HepG2 (cell line): ENCODE data around the gene RTEL1. TPM values are rescaled to one million over a fixed set of nuclear protein-coding genes. Genes with fewer than 3 reads are reported as not detected.

ENCODE experiments used
- ATF4 ChIP-seq, 2 experiments: fragments of 450-650 bp in 1 of 2; sonication (generic) in 1 of 2; formaldehyde crosslinking; IDR thresholded peaks; 2 replicates each; pipeline versions ENCODE4 v1.5.0 to v1.8.0; 2020 to 2022; ENCODE audit warnings: mild to moderate bottlenecking in 1 of 2, missing genetic modification reagents in 1 of 2
- ATRX ChIP-seq: sonication (generic); formaldehyde crosslinking; IDR thresholded peaks from 2 replicates; pipeline ENCODE4 v1.4.0; 2020; ENCODE audit warnings: missing genetic modification reagents, borderline replicate concordance
- CREM ChIP-seq, 2 experiments: sonication (generic) in 1 of 2; formaldehyde crosslinking in 1 of 2; IDR thresholded peaks; 2 replicates each; pipeline versions ENCODE4 v1.4.0 to v1.6.1; 2016 to 2020; ENCODE audit warnings: antibody characterized with exemption in 1 of 2, mild to moderate bottlenecking in 1 of 2, missing genetic modification reagents in 1 of 2
- E2F1 ChIP-seq: sonication (generic); formaldehyde crosslinking; IDR thresholded peaks from 2 replicates; pipeline ENCODE4 v1.5.0; 2020; ENCODE audit warnings: missing genetic modification reagents
- FOXJ3 ChIP-seq: sonication (generic); formaldehyde crosslinking; IDR thresholded peaks from 2 replicates; pipeline ENCODE4 v1.4.0; 2020; ENCODE audit warnings: missing genetic modification reagents, mild to moderate bottlenecking, borderline replicate concordance
- FOXM1 ChIP-seq: sonication (generic); formaldehyde crosslinking; IDR thresholded peaks from 2 replicates; pipeline ENCODE4 v1.5.0; 2020; ENCODE audit warnings: missing genetic modification reagents
- IKZF5 ChIP-seq: IDR thresholded peaks from 2 replicates; pipeline ENCODE4 v1.6.1; 2018; ENCODE audit warnings: missing genetic modification reagents, mild to moderate bottlenecking, missing compliant biosample characterization
- MAF1 ChIP-seq: sonication (generic); formaldehyde crosslinking; IDR thresholded peaks from 2 replicates; pipeline ENCODE4 v1.5.0; 2020; ENCODE audit warnings: missing genetic modification reagents, borderline replicate concordance
- MBNL3 ChIP-seq: fragments of 250-450 bp; sonication (Bioruptor Pico); conservative IDR thresholded peaks from 2 replicates; pipeline ENCODE4 v1.8.0; 2022; ENCODE audit warnings: mild to moderate bottlenecking, inconsistent platforms
- MXD1 ChIP-seq: sonication (generic); formaldehyde crosslinking; IDR thresholded peaks from 2 replicates; pipeline ENCODE4 v1.4.0; 2020; ENCODE audit warnings: mild to moderate bottlenecking, missing genetic modification reagents
- NFE2L1 ChIP-seq: sonication (generic); formaldehyde crosslinking; IDR thresholded peaks from 2 replicates; pipeline ENCODE4 v1.4.0; 2020; ENCODE audit warnings: missing genetic modification reagents, mild to moderate bottlenecking, borderline replicate concordance
- PRPF4 ChIP-seq: fragments of 200-400 bp; formaldehyde crosslinking; IDR thresholded peaks from 2 replicates; pipeline ENCODE4 v1.6.1; 2016; ENCODE audit warnings: low read length, low read depth; ENCODE audit not compliant: poor library complexity, severe bottlenecking
- SMYD3 ChIP-seq: sonication (generic); formaldehyde crosslinking; IDR thresholded peaks from 2 replicates; pipeline ENCODE4 v1.8.1; 2023; ENCODE audit warnings: mild to moderate bottlenecking, missing genetic modification reagents
- SRY ChIP-seq: sonication (generic); formaldehyde crosslinking; IDR thresholded peaks from 2 replicates; pipeline ENCODE4 v1.8.0; 2022; ENCODE audit warnings: mild to moderate bottlenecking, missing genetic modification reagents
- TEAD3 ChIP-seq: optimal IDR thresholded peaks from 2 replicates; pipeline ENCODE3; 2016; ENCODE audit warnings: borderline replicate concordance
- ZNF136 ChIP-seq: sonication (generic); formaldehyde crosslinking; IDR thresholded peaks from 2 replicates; pipeline ENCODE4 v1.8.1; 2022; ENCODE audit warnings: low read depth, mild to moderate bottlenecking, moderate library complexity, missing genetic modification reagents
- ZNF292 ChIP-seq: sonication (generic); formaldehyde crosslinking; IDR thresholded peaks from 2 replicates; pipeline ENCODE4 v1.8.1; 2022; ENCODE audit warnings: mild to moderate bottlenecking, low read depth, missing genetic modification reagents, borderline replicate concordance
- ZNF501 ChIP-seq: sonication (generic); formaldehyde crosslinking; IDR thresholded peaks from 2 replicates; pipeline ENCODE4 v1.5.1; 2020; ENCODE audit warnings: mild to moderate bottlenecking, moderate library complexity, missing genetic modification reagents
- ZNF652 ChIP-seq: IDR thresholded peaks from 2 replicates; pipeline ENCODE4 v1.6.1; 2016; ENCODE audit warnings: low read depth, borderline replicate concordance
- ZNF781 ChIP-seq: sonication (generic); formaldehyde crosslinking; IDR thresholded peaks from 2 replicates; pipeline ENCODE4 v1.5.1; 2020; ENCODE audit warnings: borderline replicate concordance, mild to moderate bottlenecking, missing genetic modification reagents; ENCODE audit errors: not compliant biosample characterization
- ZNF790 ChIP-seq: sonication (generic); formaldehyde crosslinking; IDR thresholded peaks from 2 replicates; pipeline ENCODE4 v1.8.0; 2022; ENCODE audit warnings: missing genetic modification reagents, mild to moderate bottlenecking, borderline replicate concordance
- ZSCAN20 ChIP-seq: sonication (generic); formaldehyde crosslinking; IDR thresholded peaks from 2 replicates; pipeline ENCODE4 v1.4.0; 2020; ENCODE audit warnings: missing genetic modification reagents, mild to moderate bottlenecking, borderline replicate concordance
- polyA plus RNA-seq, 8 experiments: library from polyadenylated mRNA; depleted of rRNA in 3 of 8; stranded (reverse) in 7 of 8; unstranded in 1 of 8; fragments of >200 nt; fragmentation: Illumina TruSeq in 4 of 8; extraction: Trizol in 4 of 8; gene quantifications; 2 replicates each; pipeline versions ENCODE4 v1.2.1 to v1.2.3, GENCODE V29; 2011 to 2016; ENCODE audit warnings: low read depth in 4 of 8, missing spikeins in 1 of 8, mixed read lengths in 1 of 8; ENCODE audit not compliant: insufficient read depth in 1 of 8
- total RNA-seq, 5 experiments: library from RNA; depleted of rRNA; stranded (reverse); fragments of >200 nt; fragmentation: Illumina TruSeq; extraction: Trizol; gene quantifications; 2 replicates each; pipeline ENCODE4 v1.2.3, GENCODE V29; 2016; ENCODE audit warnings: low read depth in 1 of 5
- TF ChIP-seq, protein P1 (sequence below): sonication (generic); formaldehyde crosslinking; IDR thresholded peaks from 2 replicates; pipeline ENCODE4 v1.8.0; 2022; ENCODE audit warnings: low read depth, missing genetic modification reagents
- TF ChIP-seq, protein P2 (sequence below): sonication (generic); formaldehyde crosslinking; IDR thresholded peaks from 2 replicates; pipeline ENCODE4 v1.5.0; 2020; ENCODE audit warnings: missing genetic modification reagents, mild to moderate bottlenecking, borderline replicate concordance

RTEL1 gene
- total and polyA plus RNA-seq, 2 of the 13 experiments (the other 11 are each of a cell fraction or from before 2014, with no cell fraction given): 21.8 to 36.4 TPM

- TF ChIP-seq FOXJ3 (no peak), NFE2L1 (0 out of 2 replicates have a peak, but pooled peaks have one; percentile 9), SMYD3 (CRISPR knock-in tag) (peak; percentile 77; the same call in 1 of the 2 replicates), ZNF292 (CRISPR knock-in tag) (no peak; the same call in 1 of the 2 replicates), SRY (CRISPR knock-in tag) (no peak; the same call in 1 of the 2 replicates), PRPF4 (no peak), TEAD3 (CRISPR knock-in tag) (no peak), ATRX (CRISPR knock-in tag) (peak; percentile 21; the same call in 1 of the 2 replicates), ZNF652 (CRISPR knock-in tag) (no peak), ZNF781 (CRISPR knock-in tag) (peak; percentile 51), ZNF501 (CRISPR knock-in tag) (no peak), MXD1 (no peak), CREM (IDR thresholded peaks at IDR 0.05) (no peak), CREM (CRISPR knock-in tag; IDR thresholded peaks at IDR 0.05) (no peak), IKZF5 (CRISPR knock-in tag) (no peak), E2F1 (CRISPR knock-in tag) (no peak), MBNL3 (CRISPR knock-in tag) (no peak), ZSCAN20 (no peak), ATF4 (CRISPR knock-in tag; IDR thresholded peaks at IDR 0.05) (no peak), MAF1 (CRISPR knock-in tag) (no peak), ZNF790 (peak; percentile 92; the same call in 1 of the 2 replicates), ZNF136 (CRISPR knock-in tag) (no peak; the same call in 1 of the 2 replicates), FOXM1 (no peak)
- TF ChIP-seq, protein P1, sequence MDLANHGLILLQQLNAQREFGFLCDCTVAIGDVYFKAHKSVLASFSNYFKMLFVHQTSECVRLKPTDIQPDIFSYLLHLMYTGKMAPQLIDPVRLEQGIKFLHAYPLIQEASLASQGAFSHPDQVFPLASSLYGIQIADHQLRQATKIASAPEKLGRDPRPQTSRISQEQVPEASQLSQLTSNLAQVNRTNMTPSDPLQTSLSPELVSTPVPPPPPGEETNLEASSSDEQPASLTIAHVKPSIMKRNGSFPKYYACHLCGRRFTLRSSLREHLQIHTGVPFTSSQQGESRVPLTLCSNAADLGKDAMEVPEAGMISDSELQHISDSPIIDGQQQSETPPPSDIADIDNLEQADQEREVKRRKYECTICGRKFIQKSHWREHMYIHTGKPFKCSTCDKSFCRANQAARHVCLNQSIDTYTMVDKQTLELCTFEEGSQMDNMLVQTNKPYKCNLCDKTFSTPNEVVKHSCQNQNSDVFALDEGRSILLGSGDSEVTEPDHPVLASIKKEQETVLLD (CRISPR knock-in tag): no peak
- TF ChIP-seq, protein P2, sequence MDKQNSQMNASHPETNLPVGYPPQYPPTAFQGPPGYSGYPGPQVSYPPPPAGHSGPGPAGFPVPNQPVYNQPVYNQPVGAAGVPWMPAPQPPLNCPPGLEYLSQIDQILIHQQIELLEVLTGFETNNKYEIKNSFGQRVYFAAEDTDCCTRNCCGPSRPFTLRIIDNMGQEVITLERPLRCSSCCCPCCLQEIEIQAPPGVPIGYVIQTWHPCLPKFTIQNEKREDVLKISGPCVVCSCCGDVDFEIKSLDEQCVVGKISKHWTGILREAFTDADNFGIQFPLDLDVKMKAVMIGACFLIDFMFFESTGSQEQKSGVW (CRISPR knock-in tag): no peak
Measured at GRCh38 chr20:63738687-63739129, 80.6 kb downstream of the RTEL1 start (continued).
